HL-60/S4 treated with phorbol 12-myristate 13-acetate at 8.2 ng/mL for 4 days and 3 days (cell line): Measurements from ENCODE around the gene GLRX2.

ENCODE experiments used
- in situ Hi-C: fragments of 300-500 bp; cut with MboI; formaldehyde crosslinking; loops from 2 replicates; pipeline ENCODE4 v1.15.0; 2022; ENCODE audit warnings: low sequenced_read_pairs

Gene GLRX2

DNA sequence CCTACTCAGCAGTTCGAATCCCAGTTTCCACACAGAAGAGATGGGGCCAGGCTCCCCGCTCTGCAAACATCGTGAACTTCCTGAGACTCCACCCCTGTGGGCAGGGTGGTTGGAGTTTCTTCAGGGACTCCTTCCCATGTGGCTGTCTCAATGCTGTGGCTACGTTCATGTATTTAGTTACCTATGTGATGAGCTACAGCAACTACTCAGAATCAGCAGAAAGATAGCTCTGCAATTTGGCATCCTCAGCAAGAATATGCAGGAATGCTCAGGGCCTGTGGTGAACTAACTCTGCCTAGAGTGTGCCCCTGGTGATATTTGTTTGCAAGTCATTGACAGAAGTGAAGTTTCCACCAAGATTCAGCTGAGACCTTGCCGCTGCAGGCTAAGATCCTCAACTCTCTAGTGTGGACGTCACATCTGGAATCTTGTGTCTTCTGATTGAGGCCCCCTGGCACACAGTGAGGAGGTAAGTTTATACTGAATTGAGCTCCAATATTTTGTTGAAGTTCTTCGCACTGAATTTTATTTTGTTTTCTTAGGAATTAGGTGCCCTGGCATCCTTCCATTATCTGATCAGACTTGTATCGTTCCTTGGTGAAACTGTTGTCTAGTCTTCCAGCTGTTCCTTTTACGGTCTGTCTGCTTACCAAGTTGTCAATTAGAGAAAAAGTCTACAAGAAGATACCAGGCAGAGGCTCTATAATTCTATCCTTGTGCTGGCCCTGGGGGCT lies 8.2 kb upstream of the GLRX2 start:
- in situ Hi-C loops: no loop called here

DNA sequence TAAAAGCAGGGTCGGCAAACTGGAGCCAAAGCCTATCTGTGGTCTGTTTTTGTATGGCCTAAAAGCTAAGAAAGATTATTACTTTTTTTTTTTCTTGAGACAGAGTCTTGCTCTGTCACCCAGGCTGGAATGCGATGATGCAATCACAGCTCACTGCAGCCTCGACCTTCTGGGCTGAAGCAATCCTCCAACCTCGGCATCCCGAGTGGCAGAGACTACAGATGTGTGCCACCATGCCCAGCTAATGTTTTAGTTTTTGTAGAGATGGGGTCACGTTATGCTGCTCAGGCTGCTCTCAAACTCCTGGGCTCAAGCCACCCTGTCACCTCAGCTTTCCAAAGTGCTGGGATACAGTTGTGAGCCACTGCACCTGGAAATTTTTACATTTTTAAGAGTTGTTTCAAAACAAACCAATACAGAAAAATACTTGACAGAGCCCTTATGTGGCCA lies 6.5 kb upstream of the GLRX2 start:
- in situ Hi-C loops: no loop called here

DNA sequence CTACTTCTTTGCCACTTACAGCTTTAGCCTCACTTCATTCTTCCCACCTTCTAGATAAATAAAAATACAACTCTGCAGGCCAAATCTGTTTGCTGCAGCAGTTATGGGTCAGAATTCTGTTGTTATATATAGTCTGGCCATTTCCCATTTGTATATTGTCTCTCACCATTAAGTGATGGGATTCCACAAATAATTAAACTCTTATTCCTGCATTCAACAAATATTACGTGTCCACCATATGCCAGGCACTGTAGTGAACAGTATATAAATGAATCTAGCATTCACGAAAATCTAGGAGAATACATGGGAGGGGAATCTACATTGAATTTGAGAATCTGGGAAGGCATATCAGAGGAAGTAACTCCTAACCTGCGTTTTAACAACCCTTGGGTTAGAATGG lies 5.7 kb upstream of the GLRX2 start:
- in situ Hi-C loops: no loop called here

DNA sequence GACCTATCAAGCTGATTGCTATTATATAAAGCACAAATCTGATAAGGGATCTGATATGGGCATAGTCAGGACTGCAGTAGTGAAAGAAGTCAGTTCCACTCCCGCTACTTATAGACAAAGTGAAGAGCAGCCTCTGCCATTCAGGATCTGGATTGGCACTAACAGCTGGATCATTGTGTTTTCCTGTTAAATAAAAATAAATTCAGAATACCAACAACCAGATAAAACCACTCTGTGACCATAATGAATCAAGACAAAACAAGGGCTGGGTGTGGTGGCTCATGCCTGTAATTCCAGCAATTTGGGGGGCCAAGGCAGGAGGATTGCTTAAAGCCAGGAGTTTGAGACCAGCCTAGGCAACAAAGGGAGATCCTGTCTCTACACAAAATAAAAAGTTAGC lies 5.0 kb upstream of the GLRX2 start:
- in situ Hi-C loops: no loop called here

DNA sequence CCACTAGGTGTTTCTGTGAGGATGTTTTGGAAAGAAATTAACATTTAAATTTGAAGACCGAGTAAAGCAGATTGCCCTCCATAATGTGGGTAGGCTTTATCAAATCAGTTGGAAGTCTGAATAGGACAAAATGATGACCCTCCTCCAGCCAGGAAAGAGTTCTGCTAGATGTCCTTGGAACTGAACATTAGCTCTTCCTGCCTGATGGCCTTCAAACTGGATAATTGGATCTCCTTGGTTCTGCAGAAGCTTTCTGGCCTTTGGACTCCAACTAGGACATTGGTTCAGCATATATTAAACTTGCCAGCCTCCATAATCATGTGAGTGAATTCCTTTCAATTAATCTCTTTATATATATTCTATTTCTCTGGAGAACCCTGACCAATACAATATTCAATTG lies 4.4 kb upstream of the GLRX2 start:
- in situ Hi-C loops: no loop called here

DNA sequence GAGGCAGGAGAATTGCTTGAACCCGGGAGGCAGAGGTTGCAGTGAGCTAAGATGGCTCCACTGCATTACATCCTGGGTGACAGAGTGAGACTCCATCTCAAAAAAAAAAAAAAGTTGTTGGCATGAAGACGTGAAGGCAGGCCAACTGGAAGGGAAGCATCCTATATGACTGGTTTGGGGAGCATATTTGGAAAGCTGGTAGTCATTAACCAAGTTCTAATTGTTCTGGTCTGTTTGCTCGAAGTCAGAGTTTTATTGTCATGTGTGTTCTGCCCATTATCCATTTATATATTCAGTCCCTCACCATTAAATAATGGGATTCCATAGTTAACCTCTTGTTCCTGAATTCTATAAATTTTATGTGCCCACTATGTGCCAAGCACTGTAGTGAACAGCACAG lies 3.3 kb upstream of the GLRX2 start:
- in situ Hi-C loops: no loop called here

DNA sequence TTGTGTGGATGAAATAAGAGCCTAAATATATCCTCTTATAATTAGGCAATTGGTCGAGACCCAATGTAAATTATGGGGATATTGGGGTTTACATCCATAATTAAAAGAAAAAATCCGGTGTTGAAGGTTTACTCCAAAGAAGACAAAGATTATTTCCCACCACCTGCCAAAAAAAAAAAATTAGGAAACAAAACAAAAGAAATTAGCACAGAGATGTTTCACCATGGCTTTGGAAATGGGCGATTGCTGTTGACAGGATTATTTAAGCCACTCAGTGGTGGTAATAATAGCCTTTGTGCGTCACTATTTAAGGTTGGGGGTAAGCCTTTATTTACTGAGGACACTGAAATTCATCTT lies 585 bp upstream of the GLRX2 start:
- in situ Hi-C loops: no loop called here

DNA sequence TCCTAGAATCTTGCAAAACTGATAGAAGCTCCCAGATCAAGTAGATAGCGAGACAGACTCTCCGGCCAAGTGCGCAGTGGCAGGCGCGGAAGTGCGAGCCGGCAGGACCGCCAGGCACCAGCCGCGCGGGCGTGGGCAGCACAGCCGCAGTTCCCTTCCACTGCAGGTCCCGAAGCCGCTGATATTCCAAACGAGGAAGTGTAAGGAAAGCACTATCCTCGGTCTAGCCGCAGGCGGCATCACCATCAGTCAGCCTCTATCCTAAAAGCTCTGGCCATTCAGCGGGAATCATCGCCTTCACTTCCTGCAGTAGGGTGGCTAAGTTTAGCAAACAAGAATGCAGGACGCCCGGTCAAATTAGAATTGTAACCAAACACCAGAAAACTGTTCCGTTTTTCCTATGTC lies 710 bp downstream of the GLRX2 start:
- in situ Hi-C loops: no loop called here

DNA sequence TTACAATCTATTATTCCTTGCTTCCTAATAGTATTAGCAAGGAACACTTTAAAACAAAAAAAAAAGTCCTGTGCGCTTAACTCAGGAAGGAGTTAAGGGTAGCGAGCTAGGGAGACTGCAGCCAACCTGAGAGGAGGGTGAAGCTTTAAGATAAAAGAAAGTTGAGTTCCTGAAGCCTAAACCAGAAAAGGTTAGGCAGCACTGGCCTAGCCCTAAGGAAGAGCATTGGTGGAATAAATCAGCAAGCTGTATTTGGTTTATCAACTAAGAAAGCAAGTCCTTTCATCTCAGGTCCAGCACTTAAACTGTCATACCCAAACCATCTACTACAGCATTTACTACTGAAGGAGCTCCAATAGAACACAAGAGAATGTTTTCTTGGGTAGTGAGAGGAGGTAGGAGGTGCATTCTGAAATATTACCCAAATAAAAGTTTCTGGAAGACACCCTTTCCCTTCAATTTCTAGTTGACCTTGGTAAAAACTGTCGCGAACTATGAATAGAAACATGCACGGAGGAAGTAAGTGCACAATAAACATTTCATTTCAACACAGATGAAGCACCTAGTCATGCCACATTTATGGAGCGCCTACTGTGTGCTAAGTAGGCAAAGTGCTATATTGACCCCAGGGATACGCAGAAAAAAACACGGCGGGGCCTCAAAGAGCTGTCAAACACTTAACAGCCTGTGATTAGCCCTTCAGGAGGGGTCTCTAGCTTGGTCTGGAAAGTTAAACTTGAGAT lies 1.3 kb downstream of the GLRX2 start:
- in situ Hi-C loops: no loop called here

DNA sequence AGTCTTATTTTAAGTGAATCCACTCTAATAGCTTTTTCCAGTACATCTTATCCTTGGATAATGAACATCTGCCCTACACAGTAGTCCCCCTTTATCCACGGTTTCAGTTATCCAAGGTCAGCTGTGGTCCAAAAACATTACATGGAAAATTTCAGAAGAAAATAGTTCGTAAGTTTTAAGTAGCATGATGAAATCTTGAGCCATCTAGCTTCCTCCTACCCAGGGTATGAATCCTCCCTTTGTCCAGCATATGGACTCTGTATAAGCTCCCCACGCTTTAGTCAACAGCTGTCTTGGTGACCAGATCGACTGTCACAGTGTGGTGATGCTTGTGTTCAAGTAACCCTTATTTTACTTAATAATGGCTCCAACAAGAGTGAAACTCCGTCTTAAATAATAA lies 2.6 kb downstream of the GLRX2 start:
- in situ Hi-C loops: no loop called here

DNA sequence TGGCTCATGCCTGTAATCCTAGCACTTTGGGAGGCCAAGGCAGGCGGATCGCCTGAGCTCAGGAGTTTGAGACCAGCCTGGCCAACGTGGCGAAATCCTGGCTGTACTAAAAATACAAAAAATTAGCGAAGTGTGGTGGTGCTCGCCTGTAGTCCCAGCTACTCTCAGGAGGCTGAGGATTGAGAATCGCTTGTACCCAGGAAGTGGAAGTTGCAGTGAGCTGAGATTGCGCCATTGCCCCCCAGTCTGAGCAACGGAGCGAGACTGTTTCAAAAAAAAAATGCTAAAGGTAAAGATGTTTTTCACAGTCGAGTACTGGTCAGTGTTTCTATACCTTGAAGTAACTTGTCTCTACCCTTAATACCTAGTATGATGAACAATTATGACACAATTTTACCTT lies 11.1 kb downstream of the GLRX2 start:
- in situ Hi-C loops: no loop called here

DNA sequence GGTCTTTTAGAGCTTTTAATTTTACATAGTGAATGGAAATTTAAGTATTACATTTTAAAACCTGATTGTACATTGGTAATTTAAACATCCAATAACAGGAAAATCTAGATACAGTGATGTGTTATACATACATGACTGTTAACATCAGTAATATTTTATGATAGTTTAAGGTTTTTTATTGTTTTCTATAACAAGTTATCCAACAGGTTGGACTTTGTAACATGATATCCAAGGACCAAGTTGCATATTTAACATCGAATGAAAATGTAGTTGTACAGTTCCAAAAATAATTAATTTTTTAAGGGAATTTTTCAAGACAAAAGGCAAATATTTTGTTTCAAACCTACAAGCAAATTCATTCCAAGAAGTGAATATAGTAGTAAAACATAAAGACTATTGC lies 14.3 kb downstream of the GLRX2 start:
- in situ Hi-C loops: no loop called here

DNA sequence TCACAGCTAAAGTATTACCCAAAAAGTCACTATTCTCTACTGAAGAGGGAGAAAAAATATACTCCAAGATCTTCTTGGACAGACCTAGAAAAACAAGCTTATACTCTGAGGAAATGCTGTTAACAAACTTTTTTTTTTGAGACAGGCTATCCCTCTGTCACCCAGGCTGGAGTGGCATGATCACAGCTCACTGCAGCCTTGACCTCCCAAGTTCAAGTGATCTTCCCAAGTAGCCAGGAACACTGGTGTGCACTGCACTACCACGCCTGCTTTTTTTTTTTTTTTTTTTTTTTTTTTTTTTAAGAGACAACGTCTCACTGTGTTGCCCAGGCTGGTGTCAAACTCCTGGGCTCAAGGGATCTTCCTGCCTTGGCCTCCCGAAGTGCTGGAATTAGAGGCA lies 17.3 kb downstream of the GLRX2 start:
- in situ Hi-C loops: no loop called here

DNA sequence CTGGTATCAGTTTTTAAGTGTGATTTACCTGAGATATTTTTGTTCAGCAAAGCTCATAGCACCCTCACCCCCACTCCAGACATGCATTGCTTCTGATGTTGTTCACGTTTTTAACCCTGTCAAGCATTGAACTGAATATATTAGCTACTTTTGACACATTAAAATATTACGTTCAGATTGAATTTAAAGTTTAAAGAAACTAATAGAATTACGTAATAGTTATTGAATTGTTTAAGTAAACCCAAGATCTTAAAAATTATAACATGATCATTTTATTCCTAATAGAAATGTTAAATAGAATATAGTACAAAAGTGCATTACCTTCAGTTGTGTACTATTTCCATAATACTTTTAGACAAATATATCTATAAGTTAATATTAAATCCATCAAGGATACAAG lies 18.9 kb downstream of the GLRX2 start:
- in situ Hi-C loops: no loop called here

DNA sequence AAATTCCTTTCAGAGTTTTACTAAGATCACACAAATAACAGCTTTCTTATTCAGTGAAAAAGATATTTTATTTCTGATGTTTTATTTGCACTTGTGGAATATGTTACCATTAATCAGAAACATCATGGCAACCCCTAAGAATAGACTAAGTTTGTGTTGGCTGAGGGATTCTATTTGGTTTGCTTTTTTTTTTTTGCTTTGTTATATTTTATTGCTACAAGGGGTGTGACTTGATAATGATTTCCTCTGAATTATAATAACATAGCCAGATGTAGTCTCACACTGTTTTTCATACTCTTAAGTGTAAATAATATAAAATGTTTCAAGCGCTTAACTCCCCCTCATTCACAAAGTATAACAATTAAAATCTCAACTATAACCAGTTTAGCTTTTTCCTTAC lies 20.0 kb downstream of the GLRX2 start:
- in situ Hi-C loops: no loop called here

DNA sequence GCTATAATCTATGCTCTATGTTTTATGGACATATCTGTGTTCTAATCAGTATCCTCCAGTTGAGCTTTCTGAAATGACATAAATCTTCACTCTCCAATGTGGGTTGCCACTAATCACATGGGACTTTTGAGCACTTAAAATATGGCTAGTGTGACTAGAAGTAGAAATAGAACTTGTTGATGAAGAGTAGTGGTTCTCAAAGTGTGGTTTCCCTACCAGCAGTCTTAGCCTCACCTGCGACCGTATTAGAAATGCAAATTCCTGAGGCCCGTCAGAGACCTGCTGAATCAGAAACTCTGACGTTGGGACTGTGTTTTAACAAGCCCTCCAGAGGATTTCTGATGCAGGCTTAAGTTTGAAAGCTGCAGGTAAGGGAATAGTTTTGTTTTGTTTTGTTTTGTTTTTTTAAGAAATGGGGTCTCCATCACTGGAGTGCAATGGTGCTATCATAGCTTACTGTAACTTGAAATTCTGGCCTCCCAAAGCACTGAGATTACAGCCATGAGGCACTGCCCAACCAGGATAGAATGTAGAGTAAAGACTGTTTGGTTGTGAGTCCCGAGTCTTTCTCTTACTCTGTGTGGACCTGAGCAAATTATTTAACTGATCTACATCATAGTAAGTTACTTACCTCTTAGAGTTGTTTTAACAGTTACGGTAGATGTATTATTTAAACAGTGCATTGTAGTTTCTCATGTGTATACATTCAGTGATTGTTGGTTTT lies 21.7 kb downstream of the GLRX2 start:
- in situ Hi-C loops: no loop called here

DNA sequence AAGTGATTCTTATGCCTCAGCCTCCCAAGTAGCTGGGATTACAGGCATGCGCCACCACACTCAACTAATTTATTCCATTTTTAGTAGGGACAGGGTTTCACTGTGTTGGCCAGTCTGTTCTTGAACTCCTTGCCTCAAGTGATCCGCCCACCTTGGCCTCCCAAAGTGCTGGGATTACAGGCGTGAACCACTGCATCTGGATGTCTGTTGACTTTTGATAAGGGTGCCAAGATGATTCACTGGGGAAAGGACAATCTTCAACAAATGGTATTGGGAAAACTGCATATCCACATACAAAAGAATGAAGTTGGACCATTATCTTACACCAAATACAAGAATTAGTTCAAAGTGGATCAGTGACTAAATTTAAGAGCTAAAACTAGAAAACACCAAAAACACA lies 26.0 kb downstream of the GLRX2 start:
- in situ Hi-C loops: no loop called here

DNA sequence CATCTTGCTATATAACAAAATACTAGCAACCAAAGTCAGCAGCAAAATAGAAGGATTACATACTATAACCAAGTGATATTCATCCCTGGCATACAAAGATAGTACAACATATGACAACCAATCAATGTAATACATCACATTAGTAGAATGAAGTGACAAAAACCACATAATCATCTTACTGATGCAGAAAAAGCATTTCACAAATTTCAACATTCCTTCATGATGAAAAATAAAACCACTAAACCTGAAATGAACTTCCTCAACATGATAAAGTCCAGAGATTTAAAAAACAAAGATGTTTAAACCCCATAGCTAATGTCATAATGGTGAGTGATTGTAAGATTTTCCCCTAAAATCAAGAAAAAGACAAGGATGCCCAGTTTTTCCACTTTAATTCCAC lies 27.2 kb downstream of the GLRX2 start:
- in situ Hi-C loops: no loop called here

DNA sequence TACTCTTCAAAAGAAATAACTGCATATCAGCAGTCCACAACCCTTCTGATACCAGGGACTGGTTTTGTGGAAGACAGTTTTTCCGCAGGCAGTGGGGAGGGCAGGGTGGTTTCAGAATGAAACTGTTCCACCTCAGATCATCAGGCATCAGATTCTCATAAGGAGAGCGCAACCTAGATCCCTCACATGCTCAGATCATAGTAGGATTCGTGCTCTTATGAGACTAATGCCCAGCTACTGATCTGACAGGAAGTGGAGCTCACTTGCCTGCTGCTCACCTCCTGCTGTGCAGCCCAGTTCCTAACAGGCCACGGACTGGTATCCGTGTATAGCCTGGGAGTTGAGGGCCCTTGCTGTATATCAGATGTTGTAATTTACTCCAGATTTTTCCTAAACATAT lies 34.3 kb downstream of the GLRX2 start:
- in situ Hi-C loops: no loop called here

DNA sequence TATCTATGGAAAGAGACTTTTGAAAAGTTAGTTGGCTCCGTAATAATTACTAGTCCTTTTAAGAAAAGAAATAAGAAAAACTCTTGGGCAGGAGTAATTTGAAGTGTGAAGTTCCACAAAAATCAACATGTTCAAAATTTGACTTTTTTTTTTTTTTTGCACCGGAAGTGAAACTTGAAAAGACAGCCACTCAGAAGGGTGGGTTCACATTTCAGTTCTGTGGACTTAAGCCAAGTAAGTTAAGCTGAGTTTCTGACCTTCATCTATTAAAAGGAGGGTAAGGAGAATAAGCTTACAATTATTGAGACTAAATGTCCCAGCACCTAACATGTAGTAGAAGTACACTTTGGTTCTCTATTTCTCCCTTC lies 34.8 kb downstream of the GLRX2 start:
- in situ Hi-C loops: no loop called here

DNA sequence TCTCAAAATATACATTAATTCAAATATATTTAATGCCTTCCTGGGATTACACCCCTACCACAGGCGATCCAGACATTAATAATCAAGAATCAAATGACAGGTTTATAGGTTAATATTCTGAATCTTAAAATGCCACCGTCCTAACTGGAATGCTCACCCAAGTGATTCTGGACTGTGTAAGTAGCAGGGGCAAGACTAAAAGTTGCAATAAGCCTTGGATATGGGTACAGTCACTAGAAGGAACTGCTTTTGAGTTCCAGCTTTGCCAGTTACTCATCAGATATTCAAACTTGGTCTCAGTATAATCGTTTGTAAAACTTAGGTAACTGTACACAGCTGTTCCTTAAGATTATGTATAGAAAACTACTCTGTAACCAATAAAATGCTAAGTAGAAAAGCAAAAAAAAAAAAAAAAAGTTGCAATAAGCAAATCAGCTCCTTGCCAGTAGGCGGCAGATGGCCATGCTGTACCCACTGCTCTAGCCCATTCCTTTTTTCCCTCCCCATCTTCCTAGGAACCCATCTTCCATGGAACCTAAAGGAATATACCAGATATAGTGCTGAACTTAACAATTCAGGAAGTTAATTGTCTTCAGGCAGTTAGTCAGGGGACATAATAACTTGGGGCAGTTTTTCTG lies 35.3 kb downstream of the GLRX2 start:
- in situ Hi-C loops: no loop called here

DNA sequence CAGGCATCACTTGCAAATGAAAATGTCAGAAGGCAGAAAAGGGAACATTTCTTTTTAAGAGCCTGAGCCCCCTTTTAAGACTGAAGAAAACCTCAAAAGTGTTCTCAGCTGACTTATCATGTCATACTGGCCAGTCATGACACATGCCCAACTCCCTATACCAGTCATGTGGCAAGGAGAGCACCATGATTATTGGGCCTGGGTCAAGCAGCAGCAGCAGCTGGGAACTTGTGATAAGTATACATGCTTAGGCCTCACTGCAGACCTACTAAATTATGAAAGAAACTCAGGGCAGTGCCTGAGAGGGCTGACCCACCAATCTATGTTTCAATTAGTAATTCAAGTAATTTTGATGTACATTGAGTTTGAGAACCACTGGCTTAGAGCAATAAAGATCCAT lies 37.2 kb downstream of the GLRX2 start:
- in situ Hi-C loops: no loop called here
